ENCODE measurements around the gene NPDC1.

The NPDC1 gene

DNA sequence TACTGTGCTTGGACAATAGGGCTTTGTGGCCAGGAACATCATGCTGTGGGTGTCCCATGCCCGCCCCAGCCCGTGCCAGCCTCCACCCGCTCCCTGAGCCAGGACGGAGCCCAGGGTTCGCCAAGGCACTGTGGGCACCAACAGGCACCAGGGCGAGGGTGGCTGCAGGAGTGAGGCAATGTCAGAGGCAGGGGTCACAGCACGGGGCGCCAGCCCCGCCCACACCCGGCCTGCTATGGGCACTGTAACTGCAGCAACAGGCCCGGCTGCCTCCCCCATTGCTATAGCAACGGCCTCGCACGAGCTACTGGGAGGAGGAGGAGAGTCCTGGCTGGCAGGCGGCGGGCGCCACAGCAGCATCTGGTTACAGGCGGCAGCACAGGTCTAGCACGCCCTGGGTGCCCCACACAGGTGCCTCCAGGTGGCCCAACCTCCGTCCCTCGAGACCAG is 20.4 kb downstream of the NPDC1 start:
- Mint-ChIP-seq H3K4me1 (ENCODE audit: low read depth) (peaks cover 16% of the 10 kb centered on the region), H3K27ac (no peak overlapping the region), H3K4me3 (no peak overlapping the region), H3K27me3 (ENCODE audit: low read depth) (no peaks in the 10 kb centered on the region), H3K36me3 (ENCODE audit: low read depth) (no peaks in the 10 kb centered on the region), H3K9me3 (no peaks in the 10 kb centered on the region)
- no peak for DNase-seq (ENCODE audit: low spot score)

- Mint-ChIP-seq H3K36me3 (ENCODE audit: low read depth) (no peaks in the 10 kb centered on the region), H3K4me1 (ENCODE audit: low read depth) (peaks cover 3% of the 10 kb centered on the region), H3K9me3 (no peaks in the 10 kb centered on the region), H3K27me3 (ENCODE audit: low read depth) (no peaks in the 10 kb centered on the region), H3K27ac (no peak overlapping the region), H3K4me3 (no peak overlapping the region)
- DNase-seq (ENCODE audit: low spot score), result no peak
Observed at GRCh38 chr9:137023583-137023991, 22.4 kb downstream of the NPDC1 start.

GRCh38 chr9:137023157-137023556 is 22.8 kb downstream of the NPDC1 start:
- Mint-ChIP-seq H3K27me3 (ENCODE audit: low read depth) (no peaks in the 10 kb centered on the region), H3K27ac (no peak overlapping the region), H3K4me1 (ENCODE audit: low read depth) (peaks cover 3% of the 10 kb centered on the region), H3K9me3 (no peaks in the 10 kb centered on the region), H3K4me3 (no peak overlapping the region), H3K36me3 (ENCODE audit: low read depth) (no peaks in the 10 kb centered on the region)
- no peak for DNase-seq (ENCODE audit: low spot score)

GRCh38 chr9:137022662-137023008 is 23.3 kb downstream of the NPDC1 start:
- H3K4me3 Mint-ChIP-seq, result no peak overlapping the region
- DNase-seq (ENCODE audit: low spot score), result no peak
- no peak overlapping the region for H3K27ac Mint-ChIP-seq
- H3K4me1 Mint-ChIP-seq (ENCODE audit: low read depth), result peaks cover 3% of the 10 kb centered on the region
- H3K27me3 Mint-ChIP-seq (ENCODE audit: low read depth), result no peaks in the 10 kb centered on the region
- H3K36me3 Mint-ChIP-seq (ENCODE audit: low read depth), result no peaks in the 10 kb centered on the region
- H3K9me3 Mint-ChIP-seq, result no peaks in the 10 kb centered on the region

GRCh38 chr9:137021979-137022661 is 23.9 kb downstream of the NPDC1 start:
- no peaks in the 10 kb centered on the region for H3K27me3 Mint-ChIP-seq (ENCODE audit: low read depth)
- peak; percentile 75 for DNase-seq (ENCODE audit: low spot score)
- no peak overlapping the region for H3K27ac Mint-ChIP-seq
- no peaks in the 10 kb centered on the region for H3K36me3 Mint-ChIP-seq (ENCODE audit: low read depth)
- H3K4me1 Mint-ChIP-seq (ENCODE audit: low read depth), result peaks cover 3% of the 10 kb centered on the region
- no peaks in the 10 kb centered on the region for H3K9me3 Mint-ChIP-seq
- H3K4me3 Mint-ChIP-seq, result no peak overlapping the region

DNA sequence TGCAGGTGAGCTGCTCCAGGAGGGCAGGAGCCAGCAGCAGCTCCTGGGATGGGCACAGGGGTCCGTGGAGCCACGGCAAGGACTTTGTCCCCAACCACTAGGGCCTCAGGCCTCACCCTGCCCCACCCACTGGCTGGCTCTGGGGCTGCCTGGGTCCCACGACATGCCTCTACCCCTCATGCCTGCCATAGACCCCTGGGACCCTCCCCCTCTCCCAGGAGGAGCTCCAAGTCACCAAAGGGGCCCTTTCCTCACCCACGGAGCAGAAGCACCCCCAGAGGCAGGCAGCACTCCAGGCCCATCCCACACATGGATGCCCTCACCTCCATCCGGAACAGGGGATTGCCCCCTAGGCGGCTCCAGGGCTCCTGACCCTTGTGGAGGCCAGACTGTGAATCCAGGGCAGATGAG is 24.4 kb downstream of the NPDC1 start:
- no peak overlapping the region for H3K27ac Mint-ChIP-seq
- H3K27me3 Mint-ChIP-seq (ENCODE audit: low read depth), result no peaks in the 10 kb centered on the region
- no peak overlapping the region for H3K4me3 Mint-ChIP-seq
- no peak for DNase-seq (ENCODE audit: low spot score)
- H3K4me1 Mint-ChIP-seq (ENCODE audit: low read depth), result peaks cover 3% of the 10 kb centered on the region
- no peaks in the 10 kb centered on the region for H3K9me3 Mint-ChIP-seq
- no peaks in the 10 kb centered on the region for H3K36me3 Mint-ChIP-seq (ENCODE audit: low read depth)

- no peaks in the 10 kb centered on the region for H3K9me3 Mint-ChIP-seq
- no peak overlapping the region for H3K27ac Mint-ChIP-seq
- peaks cover 3% of the 10 kb centered on the region for H3K4me1 Mint-ChIP-seq (ENCODE audit: low read depth)
- no peaks in the 10 kb centered on the region for H3K36me3 Mint-ChIP-seq (ENCODE audit: low read depth)
- no peaks in the 10 kb centered on the region for H3K27me3 Mint-ChIP-seq (ENCODE audit: low read depth)
- no peak for DNase-seq (ENCODE audit: low spot score)
- no peak overlapping the region for H3K4me3 Mint-ChIP-seq
Observed at GRCh38 chr9:137020771-137021567, 25.0 kb downstream of the NPDC1 start.

DNA sequence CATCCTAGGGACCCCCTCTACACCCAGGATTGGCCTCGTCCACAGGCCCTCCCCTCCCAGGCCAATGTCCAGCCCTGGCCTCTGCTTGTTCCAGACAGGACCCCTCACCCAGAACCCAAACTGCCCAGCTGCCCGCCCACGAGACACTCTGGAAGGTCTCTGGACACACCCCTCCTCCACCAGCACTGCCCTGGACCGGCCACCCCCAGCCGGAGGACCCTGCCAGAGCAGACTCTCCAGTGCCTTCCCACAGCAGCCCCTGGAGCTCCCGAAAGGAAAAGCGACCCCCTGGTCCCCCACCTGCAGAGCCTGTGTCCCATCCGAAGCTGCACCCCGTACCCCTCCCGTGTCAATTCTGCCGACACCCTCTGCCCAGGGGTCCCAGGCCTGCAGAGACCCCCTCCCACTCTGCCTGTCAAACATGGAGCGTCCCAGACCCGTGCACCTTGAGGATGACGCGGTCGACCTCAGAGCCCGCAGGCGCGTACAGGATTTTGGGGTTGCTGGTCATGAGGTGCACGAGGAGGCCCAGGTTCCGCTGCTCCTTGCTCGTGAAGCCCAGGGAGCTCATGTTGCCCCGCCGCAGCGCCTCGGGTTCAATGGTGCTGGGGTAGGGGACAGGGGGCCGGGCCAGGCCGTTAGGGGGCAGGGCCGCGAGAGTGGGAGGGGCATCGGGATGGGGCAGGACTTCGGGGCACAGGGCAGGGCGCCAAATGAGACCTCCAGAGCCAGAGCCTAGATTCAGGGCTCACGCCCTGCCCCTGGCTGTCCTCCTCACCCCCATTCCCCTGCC is 25.9 kb downstream of the NPDC1 start:
- Mint-ChIP-seq H3K27me3 (ENCODE audit: low read depth) (no peaks in the 10 kb centered on the region), H3K9me3 (no peaks in the 10 kb centered on the region), H3K4me3 (no peak overlapping the region), H3K36me3 (ENCODE audit: low read depth) (no peaks in the 10 kb centered on the region), H3K27ac (no peak overlapping the region), H3K4me1 (ENCODE audit: low read depth) (peaks cover 3% of the 10 kb centered on the region)
- no peak for DNase-seq (ENCODE audit: low spot score)

DNA sequence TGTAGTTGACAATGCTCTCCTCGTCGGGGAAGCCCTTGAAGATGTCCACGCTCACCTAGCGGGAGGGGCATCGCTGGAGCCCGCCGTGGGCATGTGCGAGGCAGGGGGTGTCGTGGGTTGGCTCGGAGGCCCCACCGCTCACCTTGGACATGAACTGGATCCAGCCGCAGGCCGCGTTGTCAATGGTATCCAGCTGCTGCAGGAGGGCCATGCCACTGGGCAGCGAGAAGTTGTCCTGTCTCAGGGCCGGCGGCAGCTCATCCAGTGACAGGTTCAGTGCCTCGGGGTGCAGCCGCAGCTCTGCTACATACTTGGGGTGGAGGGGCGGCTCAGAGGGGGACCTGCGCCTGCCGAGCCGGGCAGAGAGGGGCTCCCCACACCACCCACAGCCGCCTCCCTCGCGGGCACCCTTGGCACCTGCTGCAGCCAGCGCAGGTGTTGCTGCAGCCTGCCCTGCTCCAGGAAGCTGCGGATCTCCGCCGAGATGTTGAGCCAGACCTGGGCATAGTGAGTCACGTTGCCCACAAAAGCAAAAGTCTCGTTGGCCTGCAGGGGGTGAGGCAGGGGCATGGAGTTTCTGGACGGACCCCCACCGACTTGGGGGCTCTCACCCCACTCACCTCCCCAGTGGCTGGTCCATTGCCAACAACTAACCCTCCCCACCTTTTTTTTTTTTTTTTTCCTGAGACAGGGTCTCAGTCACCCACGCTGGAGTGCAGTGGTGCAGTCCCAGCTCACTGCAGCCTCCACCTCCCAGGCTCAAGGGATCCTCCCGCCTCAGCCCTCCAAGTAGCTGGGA is 27.0 kb downstream of the NPDC1 start:
- Mint-ChIP-seq H3K4me3 (no peak overlapping the region), H3K36me3 (ENCODE audit: low read depth) (no peaks in the 10 kb centered on the region), H3K4me1 (ENCODE audit: low read depth) (peaks cover 3% of the 10 kb centered on the region)

GRCh38 chr9:137017791-137018497 is 28.0 kb downstream of the NPDC1 start:
- DNase-seq (ENCODE audit: low spot score), result no peak
- Mint-ChIP-seq H3K27me3 (ENCODE audit: low read depth) (no peaks in the 10 kb centered on the region), H3K9me3 (no peaks in the 10 kb centered on the region), H3K36me3 (ENCODE audit: low read depth) (no peaks in the 10 kb centered on the region), H3K4me1 (ENCODE audit: low read depth) (peaks cover 3% of the 10 kb centered on the region), H3K27ac (no peak overlapping the region), H3K4me3 (no peak overlapping the region)

More for the DNA sequence above, 27.0 kb downstream of the NPDC1 start:
- Mint-ChIP-seq H3K27me3 (ENCODE audit: low read depth) (no peaks in the 10 kb centered on the region), H3K27ac (no peak overlapping the region), H3K9me3 (no peaks in the 10 kb centered on the region)
- no peak for DNase-seq (ENCODE audit: low spot score)

DNA sequence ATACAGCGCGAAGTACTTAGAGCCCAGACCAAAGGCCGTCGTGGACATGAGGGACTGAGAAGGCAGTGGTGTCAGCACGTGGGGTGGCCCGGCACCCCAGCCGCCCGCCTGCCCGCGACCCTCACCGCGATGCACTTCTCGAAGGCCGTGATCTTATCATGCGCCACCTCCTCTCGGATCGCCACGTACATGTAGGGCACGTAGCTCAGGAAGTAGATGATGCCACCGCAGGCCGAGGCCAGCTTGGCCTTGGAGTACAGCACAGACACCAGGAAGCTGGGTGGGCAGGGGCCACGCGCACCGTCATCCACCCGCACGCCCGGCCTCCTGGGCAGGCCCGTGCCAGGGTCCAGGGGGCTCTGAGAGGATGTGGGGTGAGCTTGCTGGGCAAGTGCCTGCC is 28.9 kb downstream of the NPDC1 start:
- Mint-ChIP-seq H3K27ac (no peak overlapping the region), H3K4me3 (no peak overlapping the region), H3K27me3 (ENCODE audit: low read depth) (no peaks in the 10 kb centered on the region), H3K36me3 (ENCODE audit: low read depth) (no peaks in the 10 kb centered on the region), H3K9me3 (no peaks in the 10 kb centered on the region), H3K4me1 (ENCODE audit: low read depth) (peaks cover under 1% of the 10 kb centered on the region)
- no peak for DNase-seq (ENCODE audit: low spot score)

GRCh38 chr9:137016436-137016835 is 29.5 kb downstream of the NPDC1 start:
- no peaks in the 10 kb centered on the region for H3K9me3 Mint-ChIP-seq
- no peak overlapping the region for H3K4me3 Mint-ChIP-seq
- DNase-seq (ENCODE audit: low spot score), result no peak
- no peaks in the 10 kb centered on the region for H3K27me3 Mint-ChIP-seq (ENCODE audit: low read depth)
- H3K4me1 Mint-ChIP-seq (ENCODE audit: low read depth), result no peaks in the 10 kb centered on the region
- no peaks in the 10 kb centered on the region for H3K36me3 Mint-ChIP-seq (ENCODE audit: low read depth)
- H3K27ac Mint-ChIP-seq, result no peak overlapping the region

DNA sequence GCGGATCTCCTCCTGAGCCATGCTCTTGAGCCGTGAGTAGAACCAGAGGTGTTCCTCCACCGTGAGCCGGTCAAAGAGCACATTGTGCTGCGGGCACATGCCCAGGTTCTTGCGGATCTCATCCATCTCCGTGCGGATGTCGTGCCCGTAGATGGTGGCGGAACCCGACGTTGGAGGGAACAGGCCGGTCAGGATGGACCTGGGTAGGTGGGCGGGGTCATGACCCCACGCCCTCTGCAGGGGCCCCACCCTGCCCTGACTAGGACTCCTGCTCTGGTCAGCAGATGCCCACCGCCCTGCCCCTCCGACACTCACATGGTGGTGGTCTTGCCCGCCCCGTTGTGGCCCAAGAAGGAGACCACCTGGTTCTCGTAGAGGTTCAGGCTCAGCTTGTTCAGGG is 30.0 kb downstream of the NPDC1 start:
- Mint-ChIP-seq H3K4me3 (no peak overlapping the region), H3K9me3 (no peaks in the 10 kb centered on the region), H3K36me3 (ENCODE audit: low read depth) (no peaks in the 10 kb centered on the region), H3K27me3 (ENCODE audit: low read depth) (no peaks in the 10 kb centered on the region), H3K4me1 (ENCODE audit: low read depth) (no peaks in the 10 kb centered on the region), H3K27ac (no peak overlapping the region)
- no peak for DNase-seq (ENCODE audit: low spot score)

Measured in T-helper 2 cell treated with Interferon-gamma antibody and Interleukin-4, amounts not matched to agents 5 μg/mL and 100 μg/mL, for 36 hours (primary cell).